Activated naive CD4-positive, alpha-beta T cell treated with anti-CD3 and anti-CD28 coated beads, Interleukin-2, amount 50 U/mL, for 72 hours (primary cell): ENCODE results near the gene PPM1J. TPM values are rescaled to one million over a fixed set of nuclear protein-coding genes. Genes with fewer than 3 reads are reported as not detected.

ENCODE experiments used
- total RNA-seq, 2 donors: library from RNA; stranded (reverse); gene quantifications; one replicate each; pipeline ENCODE4 v1.2.3, GENCODE V29; 2022

The PPM1J gene
- total RNA-seq, 2 donors from 2014 or later: 0.46 to 1.8 TPM

Other genes with a start within 250 kb of the PPM1J start
- gene WNT2B, start 206.4 kb downstream of the PPM1J start, total RNA-seq: under 1 TPM; 0.11 to 0.16 TPM
- 10 to 100 TPM; 10.5 to 11.4 TPM for gene ST7L, start 96.2 kb downstream of the PPM1J start, total RNA-seq
- gene CAPZA1, start 95.5 kb downstream of the PPM1J start, total RNA-seq: 100 to 1,000 TPM; 250 to 276 TPM
- gene MOV10, start 40.7 kb downstream of the PPM1J start, total RNA-seq: 100 to 1,000 TPM in 1 of 2 donors, 10 to 100 TPM in 1; 81.5 to 122 TPM
- 10 to 100 TPM; 62.4 to 81.8 TPM for gene RHOC, start 8.2 kb downstream of the PPM1J start, total RNA-seq
- 10 to 100 TPM; 28.0 to 51.5 TPM for gene SLC16A1, start 240.9 kb upstream of the PPM1J start, total RNA-seq